GM12878 (cell line): ENCODE measurements around the gene GATA2. TPM values are rescaled to one million over a fixed set of nuclear protein-coding genes. Genes with fewer than 3 reads are reported as not detected.

Experiments
- ATAC-seq: fragments of 200-7000 bp; cut with Tn5 transposase; 3 replicates; pipeline ENCODE4 v1.9.1; 2020; ENCODE audit warnings: mild to moderate bottlenecking, moderate library complexity
- BruUV-seq: library from RNA; stranded (reverse); fragments of 400-500 nt; replicated peaks from 2 replicates; lab custom pipeline; 2021; lab: Mats Ljungman, UMichigan
- CTCF ChIA-PET: fragments of 300-600 bp; sonication (Branson Sonifier 250); formaldehyde crosslinking; extraction: SDS; loops from one replicate; lab custom pipeline; 2021; ENCODE audit warnings: inconsistent platforms; lab: Yijun Ruan, JAX
- POLR2A ChIA-PET: fragments of 350-600 bp; formaldehyde crosslinking; extraction: SDS; loops from one replicate; lab custom pipeline; 2021; ENCODE audit warnings: inconsistent platforms; lab: Charles Lee
- RAD21 ChIA-PET: fragments of 300-600 bp; sonication (Branson Sonifier 250); formaldehyde crosslinking; loops from one replicate; lab custom pipeline; 2023; ENCODE audit warnings: antibody characterized with exemption; ENCODE audit not compliant: unreplicated experiment; lab: Charles Lee
- SMC1A ChIA-PET: fragments of 300-600 bp; sonication (Branson Sonifier 250); formaldehyde crosslinking; loops from one replicate; lab custom pipeline; 2023; ENCODE audit not compliant: unreplicated experiment, uncharacterized antibody; lab: Charles Lee
- DNase-seq: peaks from one replicate; pipeline ENCODE4 v3.0.0-alpha.2; 2011; ENCODE audit warnings: low read depth, low spot score
- FAIRE-seq: peaks from 3 replicates; lab custom pipeline; 2011; peaks lifted over from hg19 to GRCh38; lab: Jason Lieb, UNC
- H2AFZ ChIP-seq: 2 replicates; pipeline ENCODE4 v1.6.0; 2011; ENCODE audit warnings: low read depth, low read length, control low read depth; ENCODE audit not compliant: control insufficient read depth
- H3K27ac ChIP-seq: 2 replicates; pipeline ENCODE4 v1.5.1; 2011; ENCODE audit warnings: control low read depth; ENCODE audit not compliant: control insufficient read depth, insufficient read depth
- H3K27me3 ChIP-seq, 2 experiments: replicated peaks in 1 of 2; 2 replicates each; pipeline versions ENCODE4 v1.6.0 to v1.6.1; 2011; ENCODE audit warnings: low read length in 1 of 2; ENCODE audit not compliant: control insufficient read depth in 2 of 2, insufficient read depth in 2 of 2
- H3K36me3 ChIP-seq, 2 experiments: 2 replicates each; pipeline ENCODE4 v1.5.1; 2011; ENCODE audit warnings: low read length in 1 of 2; ENCODE audit not compliant: control insufficient read depth in 2 of 2, insufficient read depth in 2 of 2
- H3K4me1 ChIP-seq: 2 replicates; pipeline ENCODE4 v1.6.1; 2011; ENCODE audit warnings: mild to moderate bottlenecking, low read length, moderate library complexity, mixed read lengths; ENCODE audit not compliant: control insufficient read depth, insufficient read depth
- H3K4me2 ChIP-seq: 2 replicates; pipeline ENCODE4 v1.6.0; 2011; ENCODE audit warnings: control low read depth; ENCODE audit not compliant: control insufficient read depth, insufficient read depth
- H3K4me3 ChIP-seq: fragments of 200-600 bp; sonication (generic); 2 replicates; pipeline ENCODE4 v1.5.1; 2016
- H3K79me2 ChIP-seq: 2 replicates; pipeline ENCODE4 v1.6.0; 2011; ENCODE audit warnings: low read length; ENCODE audit not compliant: control insufficient read depth, insufficient read depth
- H3K9ac ChIP-seq: 2 replicates; pipeline ENCODE4 v1.8.0; 2011; ENCODE audit warnings: low read length, control low read depth, mixed read lengths; ENCODE audit not compliant: control insufficient read depth, insufficient read depth
- H3K9me3 ChIP-seq: replicated peaks from 3 replicates; pipeline ENCODE4 v1.5.1; 2011; ENCODE audit warnings: mild to moderate bottlenecking, low read length; ENCODE audit not compliant: control insufficient read depth, insufficient read depth
- H4K20me1 ChIP-seq: 2 replicates; pipeline ENCODE4 v1.6.0; 2011; ENCODE audit not compliant: control insufficient read depth, insufficient read depth
- CHD4 ChIP-seq: fragments of 200-600 bp; sonication (generic); IDR thresholded peaks from 2 replicates; pipeline ENCODE4 v1.6.1; 2016; ENCODE audit warnings: mild to moderate bottlenecking
- CREM ChIP-seq: IDR thresholded peaks from 2 replicates; pipeline ENCODE4 v1.6.1; 2014; ENCODE audit warnings: antibody characterized with exemption, low read depth
- DPF2 ChIP-seq: fragments of 450-650 bp; IDR thresholded peaks from 2 replicates; pipeline ENCODE4 v1.6.1; 2017; ENCODE audit warnings: mild to moderate bottlenecking
- IRF3 ChIP-seq: fragments of 450-650 bp; IDR thresholded peaks from 2 replicates; pipeline ENCODE4 v1.6.1; 2014; ENCODE audit warnings: mild to moderate bottlenecking
- KLF5 ChIP-seq: fragments of 450-650 bp; IDR thresholded peaks from 2 replicates; pipeline ENCODE4 v1.6.1; 2014; ENCODE audit warnings: mild to moderate bottlenecking; ENCODE audit not compliant: partially characterized antibody
- MEF2B ChIP-seq: fragments of 450-650 bp; IDR thresholded peaks from 2 replicates; pipeline ENCODE4 v1.6.1; 2018; ENCODE audit warnings: mild to moderate bottlenecking, moderate library complexity; ENCODE audit not compliant: partially characterized antibody, poor library complexity, severe bottlenecking
- NR2F1 ChIP-seq: fragments of 450-650 bp; conservative IDR thresholded peaks from 2 replicates; pipeline ENCODE4 v1.6.1; 2017; ENCODE audit warnings: mild to moderate bottlenecking
- RELB ChIP-seq: fragments of 450-650 bp; IDR thresholded peaks from 2 replicates; pipeline ENCODE4 v1.6.1; 2017; ENCODE audit warnings: low read depth, mild to moderate bottlenecking, moderate library complexity
- SIX5 ChIP-seq: IDR thresholded peaks from 2 replicates; pipeline ENCODE4 v1.6.1; 2011; ENCODE audit warnings: mild to moderate bottlenecking, low read depth, low read length, moderate library complexity; ENCODE audit not compliant: severe bottlenecking
- SREBF1 ChIP-seq: IDR thresholded peaks from 2 replicates; pipeline ENCODE4 v1.6.1; 2012; ENCODE audit warnings: mild to moderate bottlenecking, low read length
- SUPT20H ChIP-seq: IDR thresholded peaks from 2 replicates; pipeline ENCODE4 v1.6.1; 2011; ENCODE audit warnings: low read depth, mild to moderate bottlenecking, low read length, moderate library complexity, borderline replicate concordance; ENCODE audit not compliant: control insufficient read depth
- ZBED1 ChIP-seq: IDR thresholded peaks from 2 replicates; pipeline ENCODE4 v1.6.1; 2016; ENCODE audit warnings: borderline replicate concordance
- ZNF592 ChIP-seq: fragments of 450-650 bp; IDR thresholded peaks from 2 replicates; pipeline ENCODE4 v1.6.1; 2017; ENCODE audit warnings: mild to moderate bottlenecking, moderate library complexity
- ZZZ3 ChIP-seq: IDR thresholded peaks from 2 replicates; pipeline ENCODE4 v1.6.1; 2011; ENCODE audit warnings: low read depth; ENCODE audit not compliant: control insufficient read depth, insufficient read length
- WGBS: methylation state at CpG from one replicate; pipeline ENCODE4 v1.1.6; 2016; ENCODE audit warnings: low lambda C conversion rate; ENCODE audit not compliant: insufficient replicate concordance, insufficient coverage; ENCODE audit errors: missing lambda C conversion rate; 5-methylcytosine and 5-hydroxymethylcytosine counted together
- in situ Hi-C: fragments of 300-500 bp; cut with MboI; formaldehyde crosslinking; loops from 9 replicates; pipeline ENCODE4 v1.14.3; 2018; ENCODE audit warnings: mixed read lengths
- intact Hi-C: fragments of 100-400 bp; cut with micrococcal nuclease; formaldehyde crosslinking; loops from one replicate; pipeline ENCODE4 v1.14.2; 2022; ENCODE audit not compliant: unreplicated experiment
- polyA plus RNA-seq, 11 experiments: library from polyadenylated mRNA; depleted of rRNA in 4 of 11; unstranded in 6 of 11; stranded (reverse) in 5 of 11; fragments of >200 nt; fragmentation: Nextera tagmentation in 4 of 11; fragmentation: Illumina TruSeq in 1 of 11; extraction: Ambion mirVana in 4 of 11; extraction: Trizol in 1 of 11; gene quantifications; 1 replicate in 1 of 11; 2 replicates in 10 of 11; pipeline versions ENCODE4 v1.2.1 to v1.2.3, GENCODE V29; 2011 to 2016; ENCODE audit warnings: inconsistent platforms in 2 of 11, missing spikeins in 2 of 11, low read depth in 1 of 11
- total RNA-seq, 4 experiments: library from RNA; depleted of rRNA in 3 of 4; stranded (reverse); fragments of >200 nt in 3 of 4; fragmentation: Illumina TruSeq in 1 of 4; extraction: Trizol in 1 of 4; gene quantifications; 2 replicates each; pipeline versions ENCODE4 v1.2.1 to v1.2.3, GENCODE V29; 2013 to 2021
- TF ChIP-seq, protein P1 (sequence below): fragments of 150-350 bp; IDR thresholded peaks from 2 replicates; pipeline ENCODE4 v1.6.1; 2014; ENCODE audit warnings: mild to moderate bottlenecking, low read depth, low read length

GATA2 gene
- total and polyA plus RNA-seq, 10 of the 15 experiments (the other 5 are each of a cell fraction or from before 2014, with no cell fraction given) = 0.56 TPM; not detected in 9

DNA sequence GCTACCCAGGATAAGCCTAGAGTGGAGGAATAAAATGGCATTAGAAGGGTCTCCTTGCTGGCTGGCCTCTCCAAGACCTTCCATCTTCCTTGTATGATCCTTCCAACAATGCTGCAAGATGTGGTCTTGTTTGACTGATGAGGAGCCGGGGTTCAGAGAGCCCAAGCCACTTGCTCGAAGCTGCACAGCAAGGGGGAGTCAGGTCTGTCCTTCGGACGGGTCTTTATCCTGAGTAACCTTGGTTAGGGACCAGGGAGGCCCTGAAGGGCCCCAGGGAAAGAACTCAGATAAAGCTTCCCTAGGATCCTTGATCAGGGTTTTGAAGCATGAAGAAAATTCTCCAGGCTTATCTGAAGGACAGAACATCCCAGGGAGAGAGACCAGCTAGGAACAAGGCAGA, 19.3 kb downstream of the GATA2 start:
- FAIRE-seq (no peak), DNase-seq (no peak), ATAC-seq (no peak)
- Histone ChIP-seq H3K9me3 (no peaks in the 10 kb centered on the region), H3K4me2 (no peak overlapping the region), H3K9ac (no peak overlapping the region), H3K4me3 (no peak overlapping the region), H4K20me1 (no peaks in the 10 kb centered on the region), H3K4me1 (no peaks in the 10 kb centered on the region; the same call in 1 of the 2 replicates), H3K27ac (no peak overlapping the region), H3K36me3 (no peaks in the 10 kb centered on the region), H3K79me2 (no peaks in the 10 kb centered on the region), H3K27me3 (peaks cover 0 to 3% of the 10 kb centered on the region in 2 experiments; a peak in 3 of 4 replicates), H2AFZ (no peak overlapping the region)
- no TSS peak for BruUV-seq
- TF ChIP-seq DPF2 (no peak), KLF5 (no peak), RELB (no peak), CHD4 (no peak), ZBED1 (no peak), ZNF592 (no peak), MEF2B (no peak), SIX5 (no peak), SUPT20H (no peak), NR2F1 (no peak), CREM (no peak), ZZZ3 (no peak), SREBF1 (no peak), IRF3 (no peak)
- TF ChIP-seq, protein P1, sequence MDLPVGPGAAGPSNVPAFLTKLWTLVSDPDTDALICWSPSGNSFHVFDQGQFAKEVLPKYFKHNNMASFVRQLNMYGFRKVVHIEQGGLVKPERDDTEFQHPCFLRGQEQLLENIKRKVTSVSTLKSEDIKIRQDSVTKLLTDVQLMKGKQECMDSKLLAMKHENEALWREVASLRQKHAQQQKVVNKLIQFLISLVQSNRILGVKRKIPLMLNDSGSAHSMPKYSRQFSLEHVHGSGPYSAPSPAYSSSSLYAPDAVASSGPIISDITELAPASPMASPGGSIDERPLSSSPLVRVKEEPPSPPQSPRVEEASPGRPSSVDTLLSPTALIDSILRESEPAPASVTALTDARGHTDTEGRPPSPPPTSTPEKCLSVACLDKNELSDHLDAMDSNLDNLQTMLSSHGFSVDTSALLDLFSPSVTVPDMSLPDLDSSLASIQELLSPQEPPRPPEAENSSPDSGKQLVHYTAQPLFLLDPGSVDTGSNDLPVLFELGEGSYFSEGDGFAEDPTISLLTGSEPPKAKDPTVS = no peak
- ChIA-PET CTCF (no interaction called here), SMC1A (no interaction called here), POLR2A (no interaction called here), RAD21 (no interaction called here)
- in situ Hi-C loops (no loop called here), intact Hi-C loops (no loop called here)
- 0% methylated on average over 4 of the region's 4 CpGs for WGBS
